Fibroblast of the aortic adventitia (primary cell): ENCODE data around the gene VWA8. TPM values are rescaled to one million over a fixed set of nuclear protein-coding genes. Genes with fewer than 3 reads are reported as not detected.

Experiments
- DNase-seq: peaks from one replicate; pipeline ENCODE4 v3.0.0-alpha.2; 2010; ENCODE audit warnings: low read depth
- H3K4me3 ChIP-seq: 2 replicates; pipeline ENCODE4 v1.5.1; 2011; ENCODE audit warnings: low read depth, mild to moderate bottlenecking, control low read depth, low read length, moderate library complexity
- CTCF ChIP-seq: IDR thresholded peaks from 2 replicates; pipeline ENCODE4 v1.5.1; 2011; ENCODE audit warnings: mild to moderate bottlenecking, low read length, control low read depth, inconsistent platforms; ENCODE audit not compliant: insufficient read depth
- total RNA-seq: library from RNA; depleted of rRNA; stranded (reverse); fragments of >200 nt; gene quantifications from 2 replicates; pipeline ENCODE4 v1.2.3, GENCODE V29; 2012; ENCODE audit warnings: low replicate concordance

Gene VWA8
- total RNA-seq, 1 donor = 27.2 TPM

GRCh38 chr13:41919741-41920487 lies 41.0 kb downstream of the VWA8 start:
- no peak for DNase-seq
- no peak overlapping the region for H3K4me3 ChIP-seq
- no peak for TF ChIP-seq CTCF

- H3K4me3 ChIP-seq = no peak overlapping the region
- TF ChIP-seq CTCF = no peak
- peak; percentile 13 for DNase-seq
These were observed 41.7 kb downstream of the VWA8 start for GRCh38 chr13:41919031-41919740.

GRCh38 chr13:41917641-41918040 lies 43.3 kb downstream of the VWA8 start:
- peak; percentile 84 for DNase-seq
- no peak for TF ChIP-seq CTCF
- H3K4me3 ChIP-seq = no peak overlapping the region

GRCh38 chr13:41916173-41916954 lies 44.5 kb downstream of the VWA8 start:
- peak; percentile 86 for DNase-seq
- no peak for TF ChIP-seq CTCF
- H3K4me3 ChIP-seq = peak overlapping the region; percentile 29

- DNase-seq = peak; percentile 15
These were observed 45.8 kb downstream of the VWA8 start for GRCh38 chr13:41915081-41915480.

More at GRCh38 chr13:41915081-41915480, 45.8 kb downstream of the VWA8 start:
- no peak for TF ChIP-seq CTCF
- H3K4me3 ChIP-seq = no peak overlapping the region
